ENCODE data around the gene NOS1AP.

DNA sequence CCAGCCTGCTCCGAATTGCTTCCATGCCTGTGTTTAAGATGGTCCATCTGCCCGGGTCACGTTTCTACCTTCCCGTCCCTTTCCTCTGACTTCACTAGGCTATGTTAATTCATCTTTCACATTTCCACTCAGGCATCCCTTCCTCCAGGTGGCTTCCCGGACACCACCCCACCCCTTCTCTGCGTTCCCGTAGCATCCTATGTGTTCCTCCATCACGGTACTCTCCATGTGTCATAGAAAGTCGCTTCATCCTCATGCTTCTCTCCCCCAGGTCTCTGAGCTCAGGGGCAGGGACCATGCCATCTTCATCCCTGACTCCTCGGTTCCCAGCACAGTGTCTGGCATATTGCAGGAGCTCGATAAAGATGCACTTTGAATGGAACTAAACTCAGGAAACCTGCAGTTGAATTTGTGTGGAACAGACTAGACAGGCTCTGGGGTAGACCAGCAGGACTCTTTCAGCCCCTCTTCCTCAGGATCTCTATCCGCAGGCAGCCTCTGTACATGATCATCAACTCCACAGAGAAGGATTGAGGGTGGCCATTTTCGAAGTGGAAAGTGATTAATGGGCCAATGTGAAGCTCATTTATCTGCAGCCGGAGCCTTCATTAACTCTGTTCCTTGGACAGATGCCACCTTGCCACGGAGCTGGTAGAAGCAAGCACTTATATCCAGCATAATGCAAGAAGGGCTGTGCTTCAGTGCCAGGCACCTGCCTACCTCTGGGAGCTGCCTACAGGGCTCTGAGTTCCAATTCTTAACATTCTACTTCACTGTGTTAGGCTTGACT is 321.1 kb downstream of the NOS1AP start:
- no peak for TF ChIP-seq YY1 (IDR thresholded peaks at IDR 0.05; ENCODE audit: insufficient read depth, insufficient read length)
- no peak for TF ChIP-seq ZNF274 (IDR thresholded peaks at IDR 0.05; ENCODE audit: low read depth, low read length)
- no peak for TF ChIP-seq SUZ12 (IDR thresholded peaks at IDR 0.05; ENCODE audit: extremely low read depth, insufficient read depth, insufficient read length)
